Measurements from ENCODE around the gene ALPK1.

ALPK1 gene

GRCh38 chr4:112357897-112358296, 60.7 kb downstream of the ALPK1 start:
- DNase-seq (ENCODE audit: low spot score) = no peak
- TF ChIP-seq CTCF (IDR thresholded peaks at IDR 0.05; ENCODE audit: borderline replicate concordance, control extremely low read depth, extremely low read depth, insufficient read depth, missing control alignments) = no peak
- in situ Hi-C loops (cut with MboI; ENCODE audit: low sequenced_read_pairs, unreplicated experiment) = no loop called here

GRCh38 chr4:112358415-112358814, 61.2 kb downstream of the ALPK1 start:
- in situ Hi-C loops (cut with MboI; ENCODE audit: low sequenced_read_pairs, unreplicated experiment) = no loop called here
- DNase-seq (ENCODE audit: low spot score) = no peak
- TF ChIP-seq CTCF (IDR thresholded peaks at IDR 0.05; ENCODE audit: borderline replicate concordance, control extremely low read depth, extremely low read depth, insufficient read depth, missing control alignments) = no peak

GRCh38 chr4:112358952-112359749, 62.0 kb downstream of the ALPK1 start:
- TF ChIP-seq CTCF (IDR thresholded peaks at IDR 0.05; ENCODE audit: borderline replicate concordance, control extremely low read depth, extremely low read depth, insufficient read depth, missing control alignments) = no peak
- no peak for DNase-seq (ENCODE audit: low spot score)
- in situ Hi-C loops (cut with MboI; ENCODE audit: low sequenced_read_pairs, unreplicated experiment) = no loop called here

DNA sequence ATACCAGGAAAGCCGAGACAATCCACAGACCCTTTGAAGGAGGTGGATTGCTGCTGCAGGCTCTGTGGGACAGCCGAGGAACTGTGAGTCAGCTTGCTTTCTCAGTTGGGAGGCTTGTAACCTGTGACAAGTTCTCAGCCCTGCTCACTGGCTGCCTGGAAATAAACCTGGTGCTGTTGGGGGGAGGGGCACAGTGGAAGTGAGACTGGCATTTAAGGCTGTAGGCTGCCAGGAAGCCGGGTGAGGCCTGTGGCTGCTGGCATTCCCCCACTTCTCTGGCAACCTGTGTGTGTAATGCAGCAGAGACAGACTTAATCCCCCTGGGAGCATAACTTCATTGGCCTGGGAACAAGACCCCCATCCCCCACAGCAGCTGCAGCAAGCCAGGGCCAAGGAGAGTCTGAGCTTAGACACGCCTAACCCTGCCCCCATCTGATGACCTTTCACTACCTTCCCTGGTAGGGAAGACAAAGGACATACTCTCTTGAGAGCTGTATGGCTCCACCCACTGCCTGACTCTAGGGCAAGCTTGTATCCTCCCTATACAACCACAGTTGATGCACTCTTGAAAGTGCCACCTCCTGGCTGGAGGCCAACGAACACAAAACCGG, 64.1 kb downstream of the ALPK1 start:
- no peak for DNase-seq (ENCODE audit: low spot score)
- no peak for TF ChIP-seq CTCF (IDR thresholded peaks at IDR 0.05; ENCODE audit: borderline replicate concordance, control extremely low read depth, extremely low read depth, insufficient read depth, missing control alignments)
- in situ Hi-C loops (cut with MboI; ENCODE audit: low sequenced_read_pairs, unreplicated experiment) = no loop called here

- TF ChIP-seq CTCF (IDR thresholded peaks at IDR 0.05; ENCODE audit: borderline replicate concordance, control extremely low read depth, extremely low read depth, insufficient read depth, missing control alignments) = no peak
- no peak for DNase-seq (ENCODE audit: low spot score)
- in situ Hi-C loops (cut with MboI; ENCODE audit: low sequenced_read_pairs, unreplicated experiment) = no loop called here
Observed at GRCh38 chr4:112370466-112370865, 73.3 kb downstream of the ALPK1 start.

DNA sequence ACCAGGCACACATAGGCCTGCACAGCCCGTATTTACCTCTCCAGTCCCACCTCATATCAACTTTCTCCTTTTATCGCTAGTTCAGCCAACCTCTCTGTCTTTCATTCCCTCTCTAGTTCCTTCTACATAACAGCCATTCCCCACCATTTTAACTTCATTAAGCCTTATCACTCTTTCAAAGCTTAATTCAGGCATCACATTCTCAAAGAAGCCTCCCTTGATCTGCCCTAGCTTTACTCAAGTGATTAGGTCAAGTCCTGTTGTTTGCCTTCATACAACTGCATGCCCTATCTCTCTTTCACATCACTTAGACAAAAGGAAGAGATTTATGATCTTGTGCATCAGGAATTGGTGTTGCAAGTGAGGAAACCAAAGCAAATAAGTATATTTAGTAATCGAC, 74.2 kb downstream of the ALPK1 start:
- TF ChIP-seq CTCF (IDR thresholded peaks at IDR 0.05; ENCODE audit: borderline replicate concordance, control extremely low read depth, extremely low read depth, insufficient read depth, missing control alignments) = no peak
- in situ Hi-C loops (cut with MboI; ENCODE audit: low sequenced_read_pairs, unreplicated experiment) = no loop called here
- no peak for DNase-seq (ENCODE audit: low spot score)

All from GM13976 (cell line).